ENCODE data around the gene LILRA5. TPM values are rescaled to one million over a fixed set of nuclear protein-coding genes. Genes with fewer than 3 reads are reported as not detected.

LILRA5 gene
- total and polyA plus RNA-seq, 2 of the 8 experiments (the other 6 are each of a cell fraction or from before 2014, with no cell fraction given) = not detected

- Histone ChIP-seq H2AK5ac (ENCODE audit: low read depth, low read length) (peak within 1 kb of the TSS; percentile 53; the same call in 1 of the 2 replicates), H4K5ac (ENCODE audit: insufficient read length, low read depth, low read length) (no peak within 1 kb of the TSS), H3K4ac (replicated peaks; ENCODE audit: insufficient read length, low read depth, low read length) (no peak within 1 kb of the TSS), H3K4me1 (replicated peaks in 1 of 4; ENCODE audit: control insufficient read depth in 3 of 4, insufficient read depth in 4 of 4, low read length in 3 of 4) (peaks cover 0 to 13% (median 1%) of the 10 kb centered on the region in 4 experiments; a peak in 4 of 7 replicates), H3K14ac (ENCODE audit: insufficient read length) (no peak within 1 kb of the TSS), H3K23ac (ENCODE audit: insufficient read length) (no peak within 1 kb of the TSS), H3K79me2 (ENCODE audit: control insufficient read depth in 1 of 2, insufficient read depth in 2 of 2, low read length in 2 of 2) (no peaks in the 10 kb centered on the region), H3K23me2 (ENCODE audit: low read depth, low read length) (no peaks in the 10 kb centered on the region), H3K56ac (replicated peaks; ENCODE audit: insufficient read length, low read depth, low read length) (no peak within 1 kb of the TSS), H3K79me1 (ENCODE audit: low read depth, low read length) (no peaks in the 10 kb centered on the region), H2AFZ (ENCODE audit: low read length) (no peak within 1 kb of the TSS), H3K4me3 (ENCODE audit: extremely low read depth in 1 of 4, insufficient read depth in 2 of 4, low read depth in 3 of 4, low read length in 4 of 4) (no peak within 1 kb of the TSS), H3K18ac (ENCODE audit: extremely low read depth, low read length) (no peak within 1 kb of the TSS), H3K36me3 (ENCODE audit: control insufficient read depth in 2 of 4, insufficient read depth in 4 of 4, low read length in 3 of 4) (no peaks in the 10 kb centered on the region), H3K27me3 (replicated peaks in 1 of 4; ENCODE audit: control insufficient read depth in 3 of 4, extremely low read depth in 1 of 4, insufficient read depth in 3 of 4, low read length in 3 of 4) (no peaks in the 10 kb centered on the region; a peak in 2 of 7 replicates), H2BK20ac (ENCODE audit: low read length) (no peak within 1 kb of the TSS), H2BK12ac (ENCODE audit: low read depth, low read length) (0 out of 2 replicates have a peak within 1 kb of the TSS, but pooled peaks have one; percentile 19), H4K20me1 (replicated peaks in 1 of 2; ENCODE audit: control insufficient read depth in 1 of 2, insufficient read depth in 2 of 2, low read length in 2 of 2) (no peaks in the 10 kb centered on the region), H3K9me3 (ENCODE audit: insufficient read depth in 2 of 2, low read depth in 1 of 2, low read length in 1 of 2) (no peaks in the 10 kb centered on the region), H2BK5ac (ENCODE audit: low read depth, low read length) (no peak within 1 kb of the TSS), H3K27ac (ENCODE audit: low read depth, low read length) (no peak within 1 kb of the TSS), H4K8ac (ENCODE audit: extremely low read depth, insufficient read depth, low read length) (no peak within 1 kb of the TSS), H2BK120ac (replicated peaks; ENCODE audit: low read depth, low read length) (no peak within 1 kb of the TSS), H2BK15ac (ENCODE audit: low read length) (0 out of 2 replicates have a peak within 1 kb of the TSS, but pooled peaks have one; percentile 13), H4K91ac (replicated peaks; ENCODE audit: insufficient read length, low read length) (no peak within 1 kb of the TSS), H3K9ac (replicated peaks in 1 of 4; ENCODE audit: extremely low read depth in 1 of 4, low read depth in 3 of 4, low read length in 3 of 4) (no peak within 1 kb of the TSS), H3K4me2 (ENCODE audit: insufficient read depth in 1 of 2, low read depth in 2 of 2, low read length in 2 of 2) (no peak within 1 kb of the TSS)
- POLR2A ChIA-PET (ENCODE audit: partially characterized antibody) = interaction anchor here (1.0 to 2.3 kb wide), 5 partner anchors 9 to 60 kb away, joined by 3 to 11 read pairs (median 8); no protein-coding TSS in a partner anchor
- CTCF ChIA-PET (ENCODE audit: partially characterized antibody) = interaction anchor here (1.0 to 2.7 kb wide), 5 partner anchors 9 to 68 kb away, joined by 3 to 35 read pairs (median 5); no protein-coding TSS in a partner anchor
- no peak for FAIRE-seq
- WGBS, 2 experiments (ENCODE audit: extremely low coverage in 1 of 2, insufficient coverage in 1 of 2, insufficient read length in 1 of 2, insufficient replicate concordance in 2 of 2, low coverage in 1 of 2, low lambda C conversion rate in 2 of 2, missing lambda C conversion rate in 1 of 2) = 89% methylated on average over 9 of the region's 9 CpGs; no CpG with 5 or more reads in 1 of the 2 experiments
- peak in 1 of 2 experiments; percentile 38 for DNase-seq (ENCODE audit: low read depth in 1 of 2, low spot score in 2 of 2)
- TF ChIP-seq SAP30 (IDR thresholded peaks at IDR 0.05; ENCODE audit: insufficient read depth, insufficient replicate concordance, low read length) (no peak), JUND (IDR thresholded peaks at IDR 0.05; ENCODE audit: low read length) (no peak), SP1 (IDR thresholded peaks at IDR 0.05; ENCODE audit: low read depth, low read length) (no peak), CTCF (IDR thresholded peaks at IDR 0.05; ENCODE audit: control extremely low read depth in 1 of 3, insufficient read depth in 1 of 3, low read depth in 1 of 3, low read length in 3 of 3) (no peak), ATF2 (IDR thresholded peaks at IDR 0.05; ENCODE audit: low read length) (no peak), SP2 (IDR thresholded peaks at IDR 0.05; ENCODE audit: low read length) (no peak), SIRT6 (IDR thresholded peaks at IDR 0.05; ENCODE audit: low read length) (no peak), CBX5 (IDR thresholded peaks at IDR 0.05; ENCODE audit: low read depth, low read length) (no peak), CREB1 (IDR thresholded peaks at IDR 0.05) (no peak), TBP (IDR thresholded peaks at IDR 0.05; ENCODE audit: low read depth, low read length) (no peak)
Observed at GRCh38 chr19:54257116-54257480, 55.9 kb downstream of the LILRA5 start, which contains the start of gene LILRB5. LILRB5 (minus strand) TSS chr19:54257273; CDS start chr19:54257193, 80 bp downstream.

All from H1 (cell line).